ENCODE measurements around the gene COL4A6. TPM values are rescaled to one million over a fixed set of nuclear protein-coding genes. Genes with fewer than 3 reads are reported as not detected.

COL4A6 gene
- total RNA-seq, 1 donor from 2014 or later = 21.1 TPM

DNA sequence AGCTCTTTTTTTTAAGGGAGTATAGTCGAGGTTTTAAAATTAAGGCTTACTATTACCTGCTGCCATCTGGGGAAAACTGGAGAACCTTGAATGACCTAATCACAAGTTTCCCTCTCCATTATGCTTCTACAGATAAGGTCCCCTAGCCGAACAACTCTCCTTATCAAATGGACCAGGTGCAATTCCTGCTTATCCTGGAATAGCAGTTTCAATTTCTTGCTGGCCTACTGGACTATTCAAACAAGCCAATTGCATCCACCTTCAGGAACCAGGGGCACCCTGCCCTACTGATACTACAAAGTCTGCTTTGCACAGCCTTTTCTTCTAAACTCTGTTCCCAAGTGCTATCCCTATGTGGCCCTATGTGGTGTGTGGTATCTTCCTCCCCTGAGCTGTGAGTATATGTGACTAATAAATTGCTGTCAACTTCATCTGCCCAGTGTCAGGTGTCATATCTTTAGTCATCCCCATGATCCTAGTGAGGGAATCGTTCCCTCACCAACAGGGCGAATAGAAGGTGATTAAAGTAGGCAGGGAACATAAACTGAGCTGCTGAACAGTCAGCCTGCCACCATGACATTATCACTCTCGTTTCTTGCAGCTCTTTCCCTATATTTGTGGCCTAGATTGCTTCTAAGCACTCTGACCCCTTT lies 218.1 kb downstream of the COL4A6 start:
- H3K4me3 ChIP-seq (ENCODE audit: low read depth, low read length) = no peak overlapping the region
- DNase-seq (ENCODE audit: low read depth) = no peak
- TF ChIP-seq CTCF (IDR thresholded peaks at IDR 0.05; ENCODE audit: insufficient read depth, low read length, severe bottlenecking) = no peak
- no peaks in the 10 kb centered on the region for H3K27me3 ChIP-seq (ENCODE audit: control insufficient read depth, insufficient read depth, low read length)
- H3K36me3 ChIP-seq (ENCODE audit: control insufficient read depth, insufficient read depth, low read length) = peaks cover 5% of the 10 kb centered on the region
- peak; percentile 47 for FAIRE-seq

GRCh38 chrX:108217876-108218275 lies 220.3 kb downstream of the COL4A6 start:
- Histone ChIP-seq H3K4me3 (ENCODE audit: low read depth, low read length) (no peak overlapping the region), H3K36me3 (ENCODE audit: control insufficient read depth, insufficient read depth, low read length) (peaks cover 5% of the 10 kb centered on the region), H3K27me3 (ENCODE audit: control insufficient read depth, insufficient read depth, low read length) (no peaks in the 10 kb centered on the region)
- DNase-seq (ENCODE audit: low read depth) (no peak), FAIRE-seq (no peak)
- no peak for TF ChIP-seq CTCF (IDR thresholded peaks at IDR 0.05; ENCODE audit: insufficient read depth, low read length, severe bottlenecking)

- Histone ChIP-seq H3K36me3 (ENCODE audit: control insufficient read depth, insufficient read depth, low read length) (peaks cover 5% of the 10 kb centered on the region), H3K4me3 (ENCODE audit: low read depth, low read length) (no peak overlapping the region), H3K27me3 (ENCODE audit: control insufficient read depth, insufficient read depth, low read length) (no peaks in the 10 kb centered on the region)
- TF ChIP-seq CTCF (IDR thresholded peaks at IDR 0.05; ENCODE audit: insufficient read depth, low read length, severe bottlenecking) = no peak
- DNase-seq (ENCODE audit: low read depth) (no peak), FAIRE-seq (no peak)
These were observed 221.2 kb downstream of the COL4A6 start for GRCh38 chrX:108216919-108217571.

DNA sequence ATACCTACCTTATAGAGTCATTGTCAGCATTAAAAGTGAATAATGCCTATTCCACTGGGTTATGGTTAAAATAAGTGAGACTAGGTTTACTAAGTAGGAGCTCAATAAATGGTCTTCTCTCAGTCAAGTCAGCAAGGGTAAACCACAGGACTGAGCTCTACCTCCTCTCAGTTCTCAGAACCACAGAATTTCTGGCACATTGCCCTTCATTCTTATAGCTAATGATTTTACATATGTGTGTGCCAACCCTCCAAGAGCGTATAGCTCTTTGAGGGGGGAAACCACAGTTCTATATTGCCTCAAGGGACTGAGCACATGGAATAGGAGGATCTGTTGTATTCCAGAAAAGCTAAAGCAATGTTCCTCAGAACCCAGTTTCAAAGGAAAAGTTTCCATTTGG lies 221.8 kb downstream of the COL4A6 start:
- no peak for TF ChIP-seq CTCF (IDR thresholded peaks at IDR 0.05; ENCODE audit: insufficient read depth, low read length, severe bottlenecking)
- no peak overlapping the region for H3K4me3 ChIP-seq (ENCODE audit: low read depth, low read length)
- DNase-seq (ENCODE audit: low read depth) (no peak), FAIRE-seq (no peak)
- no peaks in the 10 kb centered on the region for H3K27me3 ChIP-seq (ENCODE audit: control insufficient read depth, insufficient read depth, low read length)
- peaks cover 5% of the 10 kb centered on the region for H3K36me3 ChIP-seq (ENCODE audit: control insufficient read depth, insufficient read depth, low read length)

DNA sequence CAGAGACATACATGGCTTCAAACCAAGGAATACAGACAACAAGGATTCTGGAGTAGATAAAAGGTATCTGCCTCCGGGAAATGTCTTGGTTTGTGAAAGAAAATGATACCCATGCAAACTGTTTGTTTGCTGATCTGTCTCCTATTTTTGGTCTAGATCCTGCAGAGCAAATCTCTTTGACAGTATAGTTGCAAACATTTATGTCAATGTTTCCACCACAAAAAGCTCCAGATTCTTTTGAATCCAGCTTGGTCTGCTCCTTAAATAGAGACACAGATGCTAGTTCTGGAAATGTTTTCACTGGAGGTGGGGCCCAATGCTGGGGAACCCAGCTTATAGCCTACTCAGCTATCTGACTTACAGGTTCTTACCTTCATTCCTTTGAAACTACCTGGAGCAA lies 226.9 kb downstream of the COL4A6 start:
- DNase-seq (ENCODE audit: low read depth) (no peak), FAIRE-seq (no peak)
- TF ChIP-seq CTCF (IDR thresholded peaks at IDR 0.05; ENCODE audit: insufficient read depth, low read length, severe bottlenecking) = no peak
- H3K36me3 ChIP-seq (ENCODE audit: control insufficient read depth, insufficient read depth, low read length) = no peaks in the 10 kb centered on the region
- no peak overlapping the region for H3K4me3 ChIP-seq (ENCODE audit: low read depth, low read length)
- H3K27me3 ChIP-seq (ENCODE audit: control insufficient read depth, insufficient read depth, low read length) = no peaks in the 10 kb centered on the region
